HCEC 1CT (cell line): ENCODE results near the gene USP34.

Experiments used
- DNase-seq: peaks from one replicate; pipeline ENCODE4 v3.0.0-alpha.2; 2017

USP34 gene

DNA sequence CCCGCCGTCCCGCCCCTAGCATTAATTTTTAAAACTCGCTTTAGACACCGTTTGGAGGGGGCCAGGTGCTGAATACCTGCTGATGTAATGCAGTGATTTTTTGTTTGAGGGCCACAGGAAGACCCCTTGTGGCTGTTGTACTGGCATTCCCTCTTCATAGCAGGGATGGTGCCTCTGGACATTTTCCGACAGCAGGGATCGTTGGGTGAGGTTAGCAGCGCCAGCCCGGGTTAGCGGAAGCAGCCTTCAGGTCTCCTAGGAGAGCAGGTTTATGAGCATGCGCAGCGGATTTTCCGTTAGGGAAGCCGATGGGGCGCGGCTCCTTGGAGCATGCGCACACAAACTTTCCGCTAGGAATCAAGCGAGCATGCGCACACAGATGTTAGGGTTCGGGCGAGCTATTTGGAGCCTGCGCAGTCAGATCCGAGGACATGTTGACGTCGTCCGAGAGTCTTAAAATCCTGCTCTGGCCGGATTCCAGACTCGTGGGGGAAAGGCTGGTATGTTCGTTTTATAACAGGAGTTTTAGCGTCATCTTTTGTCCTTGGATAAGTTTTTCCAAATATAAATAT is 326.1 kb downstream of the USP34 start:
- DNase-seq: peak; percentile 96

DNA sequence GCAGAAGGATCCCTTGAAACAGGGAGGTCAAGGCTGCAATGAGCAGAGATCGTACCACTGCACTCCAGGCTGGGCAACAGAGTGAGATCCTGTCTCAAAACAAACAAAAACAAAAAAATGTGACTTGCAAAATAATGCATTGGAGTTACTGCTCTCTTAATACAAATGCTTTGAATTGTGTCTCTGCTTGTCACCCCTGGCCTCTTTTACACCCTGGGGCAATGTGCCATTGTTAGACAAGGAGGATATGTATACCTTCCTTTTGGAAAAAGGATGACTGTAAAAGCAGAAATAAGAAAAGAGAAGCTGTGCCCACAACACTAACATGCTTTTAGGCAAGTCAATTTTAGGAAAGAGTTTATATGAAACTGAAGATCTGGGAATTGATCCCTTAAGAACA is 329.7 kb downstream of the USP34 start:
- no peak for DNase-seq

DNA sequence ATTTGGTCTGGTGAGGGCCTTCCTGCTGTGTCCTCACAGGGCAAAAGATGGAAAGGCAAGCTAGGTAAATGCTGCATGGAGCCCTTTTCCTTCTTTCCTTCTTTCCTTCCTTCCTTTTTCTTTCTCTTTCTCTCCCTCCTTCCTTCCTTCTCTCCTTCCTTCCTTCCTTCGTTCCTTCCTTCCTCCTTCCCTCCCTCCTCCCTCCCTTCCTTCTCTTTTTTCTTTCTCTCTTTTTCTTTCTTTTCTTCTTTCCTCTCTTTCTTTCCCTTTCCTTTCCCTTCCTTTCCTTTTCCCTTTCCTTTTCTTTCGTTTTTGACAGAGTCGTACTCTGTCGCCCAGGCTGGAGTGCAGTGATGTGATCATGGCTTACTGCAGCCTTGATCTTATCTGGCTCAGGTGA is 332.0 kb downstream of the USP34 start:
- DNase-seq: no peak
